PC-3 (cell line): ENCODE data around the gene CACNA1C.

Experiments
- CTCF ChIP-seq: fragments of 300-600 bp; sonication (generic); conservative IDR thresholded peaks from 2 replicates; pipeline ENCODE4 v1.5.1; 2017; ENCODE audit warnings: antibody characterized with exemption, low read depth, mild to moderate bottlenecking, low read length
- EZH2 ChIP-seq: fragments of 300-600 bp; sonication (generic); IDR thresholded peaks from one replicate; pipeline ENCODE4 v1.6.1; 2017; ENCODE audit warnings: antibody characterized with exemption, mild to moderate bottlenecking, low read length; ENCODE audit not compliant: unreplicated experiment

GRCh38 chr12:2376908-2377657 lies 324.3 kb downstream of the CACNA1C start:
- TF ChIP-seq CTCF (no peak), EZH2 (no peak)
